ENCODE measurements around the gene DUS3L.
A peak's percentile ranks its signal among the peaks of the same experiment; 100 is the strongest.

The DUS3L gene

GRCh38 chr19:5790559-5791520 lies at the start of gene DUS3L:
Gene DUS3L (minus strand): TSS chr19:5791163. CDS start chr19:5791141, 22 bp downstream.
- DNase-seq (ENCODE audit: low read depth), result peak; percentile 97
- H3K4me3 ChIP-seq (ENCODE audit: low read depth, low read length), result peak within 1 kb of the TSS; percentile 58
- TF ChIP-seq, protein P1, sequence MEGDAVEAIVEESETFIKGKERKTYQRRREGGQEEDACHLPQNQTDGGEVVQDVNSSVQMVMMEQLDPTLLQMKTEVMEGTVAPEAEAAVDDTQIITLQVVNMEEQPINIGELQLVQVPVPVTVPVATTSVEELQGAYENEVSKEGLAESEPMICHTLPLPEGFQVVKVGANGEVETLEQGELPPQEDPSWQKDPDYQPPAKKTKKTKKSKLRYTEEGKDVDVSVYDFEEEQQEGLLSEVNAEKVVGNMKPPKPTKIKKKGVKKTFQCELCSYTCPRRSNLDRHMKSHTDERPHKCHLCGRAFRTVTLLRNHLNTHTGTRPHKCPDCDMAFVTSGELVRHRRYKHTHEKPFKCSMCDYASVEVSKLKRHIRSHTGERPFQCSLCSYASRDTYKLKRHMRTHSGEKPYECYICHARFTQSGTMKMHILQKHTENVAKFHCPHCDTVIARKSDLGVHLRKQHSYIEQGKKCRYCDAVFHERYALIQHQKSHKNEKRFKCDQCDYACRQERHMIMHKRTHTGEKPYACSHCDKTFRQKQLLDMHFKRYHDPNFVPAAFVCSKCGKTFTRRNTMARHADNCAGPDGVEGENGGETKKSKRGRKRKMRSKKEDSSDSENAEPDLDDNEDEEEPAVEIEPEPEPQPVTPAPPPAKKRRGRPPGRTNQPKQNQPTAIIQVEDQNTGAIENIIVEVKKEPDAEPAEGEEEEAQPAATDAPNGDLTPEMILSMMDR (IDR thresholded peaks at IDR 0.05; ENCODE audit: low read depth, low read length, missing control alignments), result no peak
- in situ Hi-C loops (cut with HindIII; ENCODE audit: low sequenced_read_pairs), result no loop called here

DNA sequence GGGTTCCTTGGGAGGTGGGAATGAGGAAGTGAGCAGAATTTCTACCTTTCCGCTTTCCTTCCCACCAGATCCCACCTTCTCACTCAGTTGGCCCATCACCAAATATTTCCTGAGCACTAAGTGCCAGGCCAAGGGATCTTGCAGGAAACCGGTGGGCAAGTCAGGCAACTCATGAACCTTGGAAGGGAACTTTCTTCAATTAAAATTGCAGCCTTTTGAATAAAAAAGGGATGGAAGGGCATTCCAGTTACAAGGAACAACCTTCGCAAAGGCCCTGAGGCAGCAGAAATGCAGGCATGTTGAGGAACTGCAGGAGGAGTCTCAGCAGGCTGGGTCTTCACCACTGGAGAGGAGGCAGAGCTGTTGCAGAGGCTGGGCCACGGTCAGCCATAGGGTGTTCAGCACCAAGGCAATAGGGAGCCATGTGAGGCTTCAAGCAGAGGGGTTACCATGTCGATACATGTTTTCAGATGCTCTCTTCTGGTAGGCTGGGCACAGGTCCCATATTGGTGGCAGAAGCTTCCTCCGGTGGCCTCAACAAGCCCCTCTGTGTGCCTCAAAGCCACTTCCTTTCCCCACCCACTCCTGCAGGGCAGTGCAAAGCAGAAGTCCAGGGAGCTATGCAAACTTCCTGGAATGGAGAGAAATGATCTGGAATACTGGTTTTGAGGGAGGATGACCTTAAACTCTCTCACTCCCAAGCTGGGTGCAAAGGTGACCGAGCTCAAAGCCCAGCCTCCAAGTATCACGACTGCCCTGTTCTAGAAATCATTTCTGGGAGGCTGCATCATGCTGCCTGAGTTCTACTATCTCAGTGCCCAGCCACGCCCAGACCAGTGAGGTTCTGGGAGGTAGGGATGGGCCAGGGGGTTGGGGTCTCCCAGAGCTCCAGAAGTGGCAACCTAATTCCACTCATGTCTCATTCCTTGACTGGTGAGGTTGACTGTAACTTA lies 48.4 kb upstream of the DUS3L start, which contains the start of gene FUT6:
FUT6 (minus strand) TSS at position 638 of the 953 bp plus-strand sequence. CDS start 7,135 bp downstream, outside the sequence.
- no peak within 1 kb of the TSS for H3K4me3 ChIP-seq (ENCODE audit: low read depth, low read length)
- in situ Hi-C loops (cut with HindIII; ENCODE audit: low sequenced_read_pairs), result no loop called here
- DNase-seq (ENCODE audit: low read depth), result no peak
- TF ChIP-seq, protein P1 (IDR thresholded peaks at IDR 0.05; ENCODE audit: low read depth, low read length, missing control alignments), result no peak

- in situ Hi-C loops (cut with HindIII; ENCODE audit: low sequenced_read_pairs), result no loop called here
These were observed 47.5 kb upstream of the DUS3L start for GRCh38 chr19:5838353-5839064.

DNA sequence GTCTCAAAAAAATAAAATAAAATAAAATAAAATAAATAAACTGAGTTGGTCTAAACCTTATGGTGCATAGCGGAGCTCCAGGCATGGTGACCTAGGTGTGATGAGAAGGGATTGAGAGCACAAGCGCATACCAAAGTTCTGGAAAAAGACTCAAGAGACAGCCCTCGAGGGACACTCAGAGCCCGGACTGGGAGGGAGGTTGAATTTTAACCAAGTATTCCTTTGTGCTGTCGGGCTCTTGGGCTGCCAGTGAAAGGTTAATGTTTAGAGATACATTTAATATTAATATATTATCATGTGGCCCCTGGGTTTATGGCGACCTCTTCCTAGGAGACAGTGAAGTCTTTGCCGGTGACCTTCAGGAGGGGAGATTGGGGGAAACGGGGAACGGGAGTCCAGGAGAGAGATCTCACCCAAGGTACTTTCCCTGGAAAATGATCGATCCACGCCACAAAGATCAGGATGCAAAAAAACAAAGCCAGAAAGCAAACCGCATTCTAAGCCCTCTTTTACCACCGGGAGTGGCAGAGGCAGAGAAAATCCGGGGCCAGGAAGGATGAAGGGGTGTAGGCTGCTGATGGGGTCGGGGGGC lies 46.9 kb upstream of the DUS3L start:
- in situ Hi-C loops (cut with HindIII; ENCODE audit: low sequenced_read_pairs), result no loop called here
- no peak for DNase-seq (ENCODE audit: low read depth)
- TF ChIP-seq, protein P1 (IDR thresholded peaks at IDR 0.05; ENCODE audit: low read depth, low read length, missing control alignments), result no peak
- no peak overlapping the region for H3K4me3 ChIP-seq (ENCODE audit: low read depth, low read length)

More at GRCh38 chr19:5838353-5839064, 47.5 kb upstream of the DUS3L start:
- DNase-seq (ENCODE audit: low read depth), result no peak
- H3K4me3 ChIP-seq (ENCODE audit: low read depth, low read length), result no peak overlapping the region
- TF ChIP-seq, protein P1 (IDR thresholded peaks at IDR 0.05; ENCODE audit: low read depth, low read length, missing control alignments), result no peak

GRCh38 chr19:5832527-5833216 lies 41.7 kb upstream of the DUS3L start:
- H3K4me3 ChIP-seq (ENCODE audit: low read depth, low read length), result no peak overlapping the region
- TF ChIP-seq, protein P1 (IDR thresholded peaks at IDR 0.05; ENCODE audit: low read depth, low read length, missing control alignments), result no peak
- DNase-seq (ENCODE audit: low read depth), result no peak
- in situ Hi-C loops (cut with HindIII; ENCODE audit: low sequenced_read_pairs), result no loop called here

Data from astrocyte of the cerebellum (primary cell).